GM12865 (cell line): ENCODE data around the gene OR6B3.

Source experiments
- DNase-seq: peaks from one replicate; pipeline ENCODE4 v3.0.0; 2010; ENCODE audit warnings: low read depth
- H3K4me3 ChIP-seq: 2 replicates; pipeline ENCODE4 v1.5.1; 2011; ENCODE audit warnings: mild to moderate bottlenecking, low read depth, low read length, control low read depth
- CTCF ChIP-seq: IDR thresholded peaks from 2 replicates; pipeline ENCODE4 v1.5.1; 2011; ENCODE audit warnings: low read length, control low read depth, low read depth, inconsistent platforms; ENCODE audit not compliant: insufficient read depth; ENCODE audit errors: missing control alignments

OR6B3 gene

GRCh38 chr2:240014327-240014726 is 39.0 kb downstream of the OR6B3 start:
- no peak for TF ChIP-seq CTCF
- DNase-seq = no peak

GRCh38 chr2:240013343-240013742 is 40.0 kb downstream of the OR6B3 start:
- H3K4me3 ChIP-seq = no peak overlapping the region
- peak; percentile 11 for TF ChIP-seq CTCF
- DNase-seq = no peak

More at GRCh38 chr2:240014327-240014726, 39.0 kb downstream of the OR6B3 start:
- no peak overlapping the region for H3K4me3 ChIP-seq

- no peak for DNase-seq
- TF ChIP-seq CTCF = no peak
- H3K4me3 ChIP-seq = no peak overlapping the region
These were observed 50.3 kb downstream of the OR6B3 start for GRCh38 chr2:240002983-240003382.

GRCh38 chr2:240000671-240001070 is 52.6 kb downstream of the OR6B3 start:
- TF ChIP-seq CTCF = no peak
- DNase-seq = no peak
- no peak overlapping the region for H3K4me3 ChIP-seq

GRCh38 chr2:239997686-239998409 is 55.5 kb downstream of the OR6B3 start:
- DNase-seq = no peak
- no peak for TF ChIP-seq CTCF
- no peak overlapping the region for H3K4me3 ChIP-seq
